Measurements from ENCODE around the gene CLBA1. TPM values are rescaled to one million over a fixed set of nuclear protein-coding genes. Genes with fewer than 3 reads are reported as not detected.

The CLBA1 gene
- total and polyA plus RNA-seq, 2 experiments from 2014 or later, result 1.6 to 1.8 TPM

DNA sequence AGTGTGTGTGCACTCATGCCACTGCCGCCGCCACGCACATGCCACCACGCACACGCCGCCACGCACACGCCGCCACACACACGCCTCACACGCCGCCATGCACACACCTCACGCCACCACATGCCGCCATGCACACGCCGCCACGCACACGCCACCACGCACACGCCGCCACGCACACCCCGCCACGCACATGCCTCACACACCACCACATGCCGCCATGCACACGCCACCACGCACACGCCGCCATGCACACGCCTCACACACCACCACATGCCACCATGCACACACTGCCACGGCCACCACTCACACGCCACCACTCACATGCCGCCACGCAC lies 6.3 kb downstream of the CLBA1 start:
- Mint-ChIP-seq H3K27ac (no peak overlapping the region), H3K27me3 (ENCODE audit: insufficient read depth, low read depth, poor library complexity) (peaks cover 13% of the 10 kb centered on the region), H3K4me3 (no peak overlapping the region), H3K4me1 (no peaks in the 10 kb centered on the region; the same call in 2 of the 3 replicates), H3K36me3 (ENCODE audit: low read depth) (peaks cover 10% of the 10 kb centered on the region; the same call in 2 of the 3 replicates), H3K9me3 (no peaks in the 10 kb centered on the region; the same call in 2 of the 3 replicates)
- no peak overlapping the region for H3K4me3 ChIP-seq
- no peak for DNase-seq (ENCODE audit: low spot score)
- no peak overlapping the region for H3K4me2 ChIP-seq
- TF ChIP-seq EZH2 (IDR thresholded peaks at IDR 0.05; ENCODE audit: low read depth, unreplicated experiment) (no peak), ZNF114 (CRISPR knock-in tag; IDR thresholded peaks at IDR 0.05) (no peak), NANOG (IDR thresholded peaks at IDR 0.05; ENCODE audit: borderline replicate concordance) (no peak), EZH2phosphoT487 (IDR thresholded peaks at IDR 0.05; ENCODE audit: unreplicated experiment) (no peak)
- H2AFZ ChIP-seq, result no peak overlapping the region
- H4K20me1 ChIP-seq (replicated peaks; ENCODE audit: insufficient read depth), result no peaks in the 10 kb centered on the region
- no peak for ATAC-seq
- H3K9me2 ChIP-seq (ENCODE audit: insufficient read depth), result no peaks in the 10 kb centered on the region
- H3K79me2 ChIP-seq (replicated peaks; ENCODE audit: insufficient read depth), result no peaks in the 10 kb centered on the region
- no peaks in the 10 kb centered on the region for H3K27me3 ChIP-seq (ENCODE audit: insufficient read depth)
- no peaks in the 10 kb centered on the region for H3K36me3 ChIP-seq (ENCODE audit: insufficient read depth)
- no peak overlapping the region for H3K27ac ChIP-seq (ENCODE audit: low read depth)
- H3K4me1 ChIP-seq (ENCODE audit: insufficient read depth), result no peaks in the 10 kb centered on the region
- H3F3A ChIP-seq (replicated peaks; ENCODE audit: low read depth), result no peaks in the 10 kb centered on the region

DNA sequence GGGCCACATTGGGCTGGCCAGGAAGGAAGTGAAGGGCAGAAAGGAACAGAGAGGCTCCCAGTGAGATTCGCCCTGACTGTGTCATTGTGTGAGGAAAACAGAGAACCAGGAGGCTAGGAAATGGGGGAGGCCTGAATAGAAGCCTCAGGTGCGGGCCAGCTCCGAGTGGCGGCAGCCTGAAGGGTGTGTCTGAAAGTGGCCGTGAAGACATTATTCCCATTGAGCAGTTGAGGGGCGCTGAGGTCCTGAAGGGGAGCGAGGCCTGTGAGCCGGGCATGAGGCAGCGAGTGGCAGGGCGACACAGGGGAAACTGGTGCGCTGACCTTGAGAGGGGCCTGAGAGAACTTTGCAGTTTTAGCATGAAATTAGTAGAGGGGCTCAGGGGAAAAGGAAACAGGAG lies 6.9 kb downstream of the CLBA1 start:
- Histone ChIP-seq H4K20me1 (replicated peaks; ENCODE audit: insufficient read depth) (no peaks in the 10 kb centered on the region), H3F3A (replicated peaks; ENCODE audit: low read depth) (no peaks in the 10 kb centered on the region), H3K79me2 (replicated peaks; ENCODE audit: insufficient read depth) (no peaks in the 10 kb centered on the region), H3K4me3 (no peak overlapping the region), H3K36me3 (ENCODE audit: insufficient read depth) (no peaks in the 10 kb centered on the region), H2AFZ (no peak overlapping the region), H3K4me1 (ENCODE audit: insufficient read depth) (no peaks in the 10 kb centered on the region), H3K27ac (ENCODE audit: low read depth) (no peak overlapping the region), H3K27me3 (ENCODE audit: insufficient read depth) (no peaks in the 10 kb centered on the region), H3K4me2 (no peak overlapping the region), H3K9me2 (ENCODE audit: insufficient read depth) (no peaks in the 10 kb centered on the region)
- no peak overlapping the region; the same call in 2 of the 3 replicates for H3K4me3 Mint-ChIP-seq
- no peaks in the 10 kb centered on the region; the same call in 2 of the 3 replicates for H3K9me3 Mint-ChIP-seq
- no peak for TF ChIP-seq JUNB (IDR thresholded peaks at IDR 0.05; ENCODE audit: unreplicated experiment)
- no peak for TF ChIP-seq STAT1 (IDR thresholded peaks at IDR 0.05; ENCODE audit: unreplicated experiment)
- no peak for TF ChIP-seq EZH2 (IDR thresholded peaks at IDR 0.05; ENCODE audit: low read depth, unreplicated experiment)
- TF ChIP-seq, protein P1, sequence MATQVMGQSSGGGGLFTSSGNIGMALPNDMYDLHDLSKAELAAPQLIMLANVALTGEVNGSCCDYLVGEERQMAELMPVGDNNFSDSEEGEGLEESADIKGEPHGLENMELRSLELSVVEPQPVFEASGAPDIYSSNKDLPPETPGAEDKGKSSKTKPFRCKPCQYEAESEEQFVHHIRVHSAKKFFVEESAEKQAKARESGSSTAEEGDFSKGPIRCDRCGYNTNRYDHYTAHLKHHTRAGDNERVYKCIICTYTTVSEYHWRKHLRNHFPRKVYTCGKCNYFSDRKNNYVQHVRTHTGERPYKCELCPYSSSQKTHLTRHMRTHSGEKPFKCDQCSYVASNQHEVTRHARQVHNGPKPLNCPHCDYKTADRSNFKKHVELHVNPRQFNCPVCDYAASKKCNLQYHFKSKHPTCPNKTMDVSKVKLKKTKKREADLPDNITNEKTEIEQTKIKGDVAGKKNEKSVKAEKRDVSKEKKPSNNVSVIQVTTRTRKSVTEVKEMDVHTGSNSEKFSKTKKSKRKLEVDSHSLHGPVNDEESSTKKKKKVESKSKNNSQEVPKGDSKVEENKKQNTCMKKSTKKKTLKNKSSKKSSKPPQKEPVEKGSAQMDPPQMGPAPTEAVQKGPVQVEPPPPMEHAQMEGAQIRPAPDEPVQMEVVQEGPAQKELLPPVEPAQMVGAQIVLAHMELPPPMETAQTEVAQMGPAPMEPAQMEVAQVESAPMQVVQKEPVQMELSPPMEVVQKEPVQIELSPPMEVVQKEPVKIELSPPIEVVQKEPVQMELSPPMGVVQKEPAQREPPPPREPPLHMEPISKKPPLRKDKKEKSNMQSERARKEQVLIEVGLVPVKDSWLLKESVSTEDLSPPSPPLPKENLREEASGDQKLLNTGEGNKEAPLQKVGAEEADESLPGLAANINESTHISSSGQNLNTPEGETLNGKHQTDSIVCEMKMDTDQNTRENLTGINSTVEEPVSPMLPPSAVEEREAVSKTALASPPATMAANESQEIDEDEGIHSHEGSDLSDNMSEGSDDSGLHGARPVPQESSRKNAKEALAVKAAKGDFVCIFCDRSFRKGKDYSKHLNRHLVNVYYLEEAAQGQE (IDR thresholded peaks at IDR 0.05; ENCODE audit: unreplicated experiment), result no peak
- TF ChIP-seq, protein P2, sequence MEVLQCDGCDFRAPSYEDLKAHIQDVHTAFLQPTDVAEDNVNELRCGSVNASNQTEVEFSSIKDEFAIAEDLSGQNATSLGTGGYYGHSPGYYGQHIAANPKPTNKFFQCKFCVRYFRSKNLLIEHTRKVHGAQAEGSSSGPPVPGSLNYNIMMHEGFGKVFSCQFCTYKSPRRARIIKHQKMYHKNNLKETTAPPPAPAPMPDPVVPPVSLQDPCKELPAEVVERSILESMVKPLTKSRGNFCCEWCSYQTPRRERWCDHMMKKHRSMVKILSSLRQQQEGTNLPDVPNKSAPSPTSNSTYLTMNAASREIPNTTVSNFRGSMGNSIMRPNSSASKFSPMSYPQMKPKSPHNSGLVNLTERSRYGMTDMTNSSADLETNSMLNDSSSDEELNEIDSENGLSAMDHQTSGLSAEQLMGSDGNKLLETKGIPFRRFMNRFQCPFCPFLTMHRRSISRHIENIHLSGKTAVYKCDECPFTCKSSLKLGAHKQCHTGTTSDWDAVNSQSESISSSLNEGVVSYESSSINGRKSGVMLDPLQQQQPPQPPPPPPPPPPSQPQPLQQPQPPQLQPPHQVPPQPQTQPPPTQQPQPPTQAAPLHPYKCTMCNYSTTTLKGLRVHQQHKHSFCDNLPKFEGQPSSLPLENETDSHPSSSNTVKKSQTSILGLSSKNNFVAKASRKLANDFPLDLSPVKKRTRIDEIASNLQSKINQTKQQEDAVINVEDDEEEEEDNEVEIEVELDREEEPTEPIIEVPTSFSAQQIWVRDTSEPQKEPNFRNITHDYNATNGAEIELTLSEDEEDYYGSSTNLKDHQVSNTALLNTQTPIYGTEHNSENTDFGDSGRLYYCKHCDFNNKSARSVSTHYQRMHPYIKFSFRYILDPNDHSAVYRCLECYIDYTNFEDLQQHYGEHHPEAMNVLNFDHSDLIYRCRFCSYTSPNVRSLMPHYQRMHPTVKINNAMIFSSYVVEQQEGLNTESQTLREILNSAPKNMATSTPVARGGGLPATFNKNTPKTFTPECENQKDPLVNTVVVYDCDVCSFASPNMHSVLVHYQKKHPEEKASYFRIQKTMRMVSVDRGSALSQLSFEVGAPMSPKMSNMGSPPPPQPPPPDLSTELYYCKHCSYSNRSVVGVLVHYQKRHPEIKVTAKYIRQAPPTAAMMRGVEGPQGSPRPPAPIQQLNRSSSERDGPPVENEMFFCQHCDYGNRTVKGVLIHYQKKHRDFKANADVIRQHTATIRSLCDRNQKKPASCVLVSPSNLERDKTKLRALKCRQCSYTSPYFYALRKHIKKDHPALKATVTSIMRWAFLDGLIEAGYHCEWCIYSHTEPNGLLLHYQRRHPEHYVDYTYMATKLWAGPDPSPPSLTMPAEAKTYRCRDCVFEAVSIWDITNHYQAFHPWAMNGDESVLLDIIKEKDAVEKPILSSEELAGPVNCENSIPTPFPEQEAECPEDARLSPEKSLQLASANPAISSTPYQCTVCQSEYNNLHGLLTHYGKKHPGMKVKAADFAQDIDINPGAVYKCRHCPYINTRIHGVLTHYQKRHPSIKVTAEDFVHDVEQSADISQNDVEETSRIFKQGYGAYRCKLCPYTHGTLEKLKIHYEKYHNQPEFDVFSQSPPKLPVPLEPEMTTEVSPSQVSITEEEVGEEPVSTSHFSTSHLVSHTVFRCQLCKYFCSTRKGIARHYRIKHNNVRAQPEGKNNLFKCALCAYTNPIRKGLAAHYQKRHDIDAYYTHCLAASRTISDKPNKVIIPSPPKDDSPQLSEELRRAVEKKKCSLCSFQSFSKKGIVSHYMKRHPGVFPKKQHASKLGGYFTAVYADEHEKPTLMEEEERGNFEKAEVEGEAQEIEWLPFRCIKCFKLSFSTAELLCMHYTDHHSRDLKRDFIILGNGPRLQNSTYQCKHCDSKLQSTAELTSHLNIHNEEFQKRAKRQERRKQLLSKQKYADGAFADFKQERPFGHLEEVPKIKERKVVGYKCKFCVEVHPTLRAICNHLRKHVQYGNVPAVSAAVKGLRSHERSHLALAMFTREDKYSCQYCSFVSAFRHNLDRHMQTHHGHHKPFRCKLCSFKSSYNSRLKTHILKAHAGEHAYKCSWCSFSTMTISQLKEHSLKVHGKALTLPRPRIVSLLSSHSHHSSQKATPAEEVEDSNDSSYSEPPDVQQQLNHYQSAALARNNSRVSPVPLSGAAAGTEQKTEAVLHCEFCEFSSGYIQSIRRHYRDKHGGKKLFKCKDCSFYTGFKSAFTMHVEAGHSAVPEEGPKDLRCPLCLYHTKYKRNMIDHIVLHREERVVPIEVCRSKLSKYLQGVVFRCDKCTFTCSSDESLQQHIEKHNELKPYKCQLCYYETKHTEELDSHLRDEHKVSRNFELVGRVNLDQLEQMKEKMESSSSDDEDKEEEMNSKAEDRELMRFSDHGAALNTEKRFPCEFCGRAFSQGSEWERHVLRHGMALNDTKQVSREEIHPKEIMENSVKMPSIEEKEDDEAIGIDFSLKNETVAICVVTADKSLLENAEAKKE (CRISPR knock-in tag; IDR thresholded peaks at IDR 0.05), result no peak
- TF ChIP-seq POLR2AphosphoS5 (IDR thresholded peaks at IDR 0.05; ENCODE audit: low read depth), result no peak
- ATAC-seq (no peak), DNase-seq (ENCODE audit: low spot score) (no peak)
- H3K36me3 Mint-ChIP-seq (ENCODE audit: low read depth), result peaks cover 10% of the 10 kb centered on the region; the same call in 2 of the 3 replicates
- peaks cover 13% of the 10 kb centered on the region for H3K27me3 Mint-ChIP-seq (ENCODE audit: insufficient read depth, low read depth, poor library complexity)
- H3K27ac Mint-ChIP-seq, result no peak overlapping the region
- no peaks in the 10 kb centered on the region; the same call in 2 of the 3 replicates for H3K4me1 Mint-ChIP-seq

Measured in GM23338 (cell line).